KOPT-K1 (cell line): ENCODE results near the gene NTNG2.

ENCODE experiments used
- H3K27ac ChIP-seq: fragments of 200-600 bp; sonication (generic); 2 replicates; pipeline ENCODE4 v1.5.1; 2016; ENCODE audit warnings: antibody characterized with exemption, mild to moderate bottlenecking, low read depth, low read length; ENCODE audit not compliant: poor library complexity, severe bottlenecking
- H3K36me3 ChIP-seq: fragments of 200-600 bp; sonication (generic); 2 replicates; pipeline ENCODE4 v1.5.1; 2017; ENCODE audit warnings: antibody characterized with exemption, mild to moderate bottlenecking, low read length, moderate library complexity; ENCODE audit not compliant: insufficient read depth
- H3K9me3 ChIP-seq: fragments of 200-600 bp; sonication (generic); 2 replicates; pipeline ENCODE4 v1.5.1; 2017; ENCODE audit warnings: antibody characterized with exemption, low read length, mild to moderate bottlenecking; ENCODE audit not compliant: insufficient read depth, poor library complexity, severe bottlenecking

The NTNG2 gene

GRCh38 chr9:132197856-132198550, 36.1 kb downstream of the NTNG2 start:
- no peak overlapping the region for H3K27ac ChIP-seq
- H3K36me3 ChIP-seq: no peaks in the 10 kb centered on the region
- H3K9me3 ChIP-seq: peaks cover 8% of the 10 kb centered on the region

- Histone ChIP-seq H3K36me3 (no peaks in the 10 kb centered on the region), H3K27ac (no peak overlapping the region), H3K9me3 (peaks cover 8% of the 10 kb centered on the region)
Measured at GRCh38 chr9:132199056-132199455, 37.2 kb downstream of the NTNG2 start.

DNA sequence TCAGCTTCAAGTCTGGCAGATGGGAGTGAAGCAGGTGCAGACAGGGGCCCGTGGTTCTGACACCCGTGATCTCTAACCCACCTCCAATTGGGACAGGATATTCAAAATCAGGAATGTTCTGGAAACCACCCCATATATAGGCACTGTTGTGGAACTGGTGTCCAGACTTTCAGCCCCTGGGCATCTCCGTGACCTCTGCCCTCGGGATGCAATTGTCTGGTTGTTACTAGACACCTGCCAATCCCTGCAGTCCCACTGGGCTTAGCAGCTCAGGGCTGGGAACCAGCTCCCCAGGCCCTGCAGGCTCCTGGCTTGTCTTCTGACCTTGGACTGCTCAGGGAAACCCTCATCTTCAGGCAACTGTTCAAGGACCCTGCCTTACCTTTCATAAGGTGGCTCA, 38.8 kb downstream of the NTNG2 start:
- Histone ChIP-seq H3K9me3 (peaks cover 19% of the 10 kb centered on the region), H3K36me3 (no peaks in the 10 kb centered on the region), H3K27ac (no peak overlapping the region)

GRCh38 chr9:132201139-132201538, 39.3 kb downstream of the NTNG2 start:
- no peaks in the 10 kb centered on the region for H3K36me3 ChIP-seq
- H3K9me3 ChIP-seq: peaks cover 19% of the 10 kb centered on the region
- no peak overlapping the region for H3K27ac ChIP-seq

DNA sequence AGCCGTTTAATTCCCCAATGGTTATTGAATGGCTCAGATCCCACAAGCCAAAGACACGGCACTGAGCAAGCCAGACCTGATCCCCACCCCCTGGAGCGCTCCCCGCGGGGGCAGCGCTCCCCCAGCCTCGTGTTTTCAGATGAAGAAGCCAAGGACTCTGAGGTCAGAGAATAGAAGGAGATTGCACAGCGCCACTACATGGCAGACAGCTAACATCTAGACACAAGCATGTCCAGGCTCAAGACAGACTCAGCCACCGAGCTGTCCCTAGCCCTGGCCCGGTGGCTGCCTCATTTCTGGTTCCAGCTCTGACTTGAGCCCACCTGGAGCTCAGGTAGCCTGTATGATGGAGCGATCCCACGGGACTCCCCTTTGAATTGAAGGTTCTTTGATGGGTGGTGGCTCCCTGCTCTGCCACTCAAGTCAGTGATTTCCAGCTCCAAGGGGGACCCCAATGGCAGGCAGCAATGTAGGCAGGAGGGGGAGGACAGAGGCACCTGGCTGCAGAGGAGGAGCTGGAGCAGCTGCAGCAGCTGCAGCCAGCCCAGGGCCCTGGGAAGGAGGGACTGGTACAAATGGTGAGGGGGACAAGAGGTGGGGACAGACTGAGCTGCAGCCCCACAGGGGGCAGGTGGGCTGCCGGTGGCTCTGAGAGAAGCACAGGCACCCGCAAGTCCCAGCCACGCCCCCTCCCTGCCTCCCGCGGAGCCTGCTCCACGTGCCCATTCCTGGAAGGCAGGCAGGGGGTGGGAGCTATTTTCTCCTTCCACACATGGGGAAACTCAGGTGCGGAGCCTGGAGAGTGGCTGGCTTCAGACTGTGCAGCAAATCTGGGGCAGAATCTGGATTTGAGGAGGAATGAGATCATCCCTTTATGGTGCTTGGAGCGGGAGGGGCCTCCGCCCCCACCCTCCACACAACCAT, 40.2 kb downstream of the NTNG2 start:
- peaks cover 19% of the 10 kb centered on the region for H3K9me3 ChIP-seq
- no peak overlapping the region for H3K27ac ChIP-seq
- H3K36me3 ChIP-seq: no peaks in the 10 kb centered on the region

GRCh38 chr9:132204883-132205282, 43.0 kb downstream of the NTNG2 start:
- H3K27ac ChIP-seq: no peak overlapping the region
- peaks cover 11% of the 10 kb centered on the region for H3K9me3 ChIP-seq
- no peaks in the 10 kb centered on the region for H3K36me3 ChIP-seq

DNA sequence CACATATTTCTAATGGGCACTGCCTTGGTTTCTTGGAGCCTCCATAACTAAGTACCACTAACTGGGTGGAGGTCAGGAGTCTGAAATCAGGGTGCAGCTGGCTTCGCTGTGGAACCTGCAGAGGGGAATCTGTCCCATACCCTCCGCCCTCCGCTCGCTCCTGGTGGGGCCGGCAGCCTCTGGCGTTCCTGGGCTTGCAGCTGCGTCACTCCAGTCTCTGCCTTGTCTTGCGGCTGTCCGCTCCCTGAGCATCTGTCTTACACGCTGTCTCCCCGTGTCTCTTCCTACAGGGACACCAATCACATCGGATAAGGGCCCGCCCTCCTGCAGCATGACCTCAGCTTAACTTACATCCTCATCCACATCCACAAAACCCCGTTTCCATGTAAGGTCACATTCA, 45.4 kb downstream of the NTNG2 start:
- H3K9me3 ChIP-seq: peaks cover 11% of the 10 kb centered on the region
- H3K27ac ChIP-seq: no peak overlapping the region
- no peaks in the 10 kb centered on the region for H3K36me3 ChIP-seq

GRCh38 chr9:132207839-132208615, 46.2 kb downstream of the NTNG2 start:
- H3K36me3 ChIP-seq: no peaks in the 10 kb centered on the region
- no peak overlapping the region for H3K27ac ChIP-seq
- H3K9me3 ChIP-seq: peaks cover 11% of the 10 kb centered on the region

- Histone ChIP-seq H3K27ac (no peak overlapping the region), H3K9me3 (peaks cover 11% of the 10 kb centered on the region), H3K36me3 (no peaks in the 10 kb centered on the region)
Measured at GRCh38 chr9:132209228-132209627, 47.4 kb downstream of the NTNG2 start.

DNA sequence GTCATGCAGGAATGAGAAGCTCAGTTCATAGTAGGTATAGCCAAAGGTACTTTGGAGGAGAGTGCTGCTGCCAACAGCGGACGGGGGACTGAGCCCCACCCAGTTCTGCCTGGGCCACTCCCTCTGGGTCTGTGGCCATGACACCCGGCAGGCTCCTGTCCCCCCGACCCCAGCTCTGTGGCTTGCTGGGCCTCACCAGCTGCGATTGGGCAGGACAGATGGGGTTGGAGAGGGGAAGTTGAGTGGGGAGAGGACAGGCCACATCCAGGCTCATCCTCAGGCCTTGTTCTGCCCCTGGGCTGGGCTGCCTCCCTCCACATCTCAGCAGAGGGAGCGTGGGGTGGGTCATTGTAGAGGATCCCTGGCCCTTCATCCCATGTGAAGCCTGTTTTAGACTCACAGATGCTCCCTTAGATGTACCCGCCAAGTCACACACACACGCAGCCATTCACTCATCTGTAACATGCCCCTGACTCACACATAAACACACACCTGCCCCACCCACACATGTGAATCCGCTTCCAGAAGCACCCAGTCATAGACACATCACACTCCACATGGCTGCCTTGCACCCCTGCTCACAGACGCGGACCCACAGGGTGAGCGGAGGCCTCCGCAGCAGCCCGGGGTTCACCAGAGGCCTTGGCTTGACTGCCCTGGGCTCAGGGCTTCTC, 48.8 kb downstream of the NTNG2 start:
- H3K9me3 ChIP-seq: no peaks in the 10 kb centered on the region
- H3K36me3 ChIP-seq: no peaks in the 10 kb centered on the region

GRCh38 chr9:132211570-132211969, 49.7 kb downstream of the NTNG2 start:
- no peak overlapping the region for H3K27ac ChIP-seq
- no peaks in the 10 kb centered on the region for H3K9me3 ChIP-seq
- no peaks in the 10 kb centered on the region for H3K36me3 ChIP-seq

More for the DNA sequence above, 48.8 kb downstream of the NTNG2 start:
- no peak overlapping the region for H3K27ac ChIP-seq

- H3K9me3 ChIP-seq: no peaks in the 10 kb centered on the region
- H3K36me3 ChIP-seq: no peaks in the 10 kb centered on the region
- H3K27ac ChIP-seq: no peak overlapping the region
Measured at GRCh38 chr9:132214027-132214622, 52.3 kb downstream of the NTNG2 start.

DNA sequence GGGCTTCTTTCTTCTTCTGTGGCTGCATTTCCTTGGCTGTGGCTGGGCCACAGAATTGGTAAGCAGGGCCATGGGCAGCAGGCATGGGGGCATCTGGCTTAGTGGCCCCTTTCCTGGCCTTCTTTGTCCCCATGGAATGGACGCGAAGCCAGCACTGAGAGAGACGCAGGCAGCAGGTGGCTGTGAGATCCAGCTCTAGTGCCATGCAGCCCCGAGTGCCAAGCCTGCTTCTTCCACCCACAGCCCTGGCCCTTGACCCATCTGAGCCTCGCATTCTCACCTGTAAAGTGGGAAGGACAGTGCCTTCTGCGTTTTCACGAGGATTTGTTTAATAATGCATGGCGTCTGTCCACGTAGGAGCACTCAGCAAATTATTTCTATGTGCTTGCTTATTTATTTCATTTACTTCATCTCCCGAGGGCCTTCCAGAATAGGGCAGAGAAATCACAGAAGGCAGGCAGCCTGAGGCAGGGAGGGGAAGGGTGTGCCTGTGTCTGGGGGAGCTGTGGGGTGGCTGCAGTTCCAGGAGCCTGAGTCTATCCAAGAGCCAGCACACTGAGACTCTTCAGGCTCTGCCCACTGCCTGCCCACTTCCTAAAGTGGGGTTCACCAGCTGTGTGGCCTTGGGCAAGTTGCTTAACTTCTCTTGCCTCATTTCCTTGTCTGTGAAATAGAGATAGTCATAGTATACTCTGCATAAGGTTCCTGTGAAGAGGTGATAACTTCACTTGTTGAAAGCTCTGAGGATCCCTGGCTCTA, 55.2 kb downstream of the NTNG2 start:
- H3K27ac ChIP-seq: no peak overlapping the region
- no peaks in the 10 kb centered on the region for H3K9me3 ChIP-seq
- H3K36me3 ChIP-seq: no peaks in the 10 kb centered on the region

DNA sequence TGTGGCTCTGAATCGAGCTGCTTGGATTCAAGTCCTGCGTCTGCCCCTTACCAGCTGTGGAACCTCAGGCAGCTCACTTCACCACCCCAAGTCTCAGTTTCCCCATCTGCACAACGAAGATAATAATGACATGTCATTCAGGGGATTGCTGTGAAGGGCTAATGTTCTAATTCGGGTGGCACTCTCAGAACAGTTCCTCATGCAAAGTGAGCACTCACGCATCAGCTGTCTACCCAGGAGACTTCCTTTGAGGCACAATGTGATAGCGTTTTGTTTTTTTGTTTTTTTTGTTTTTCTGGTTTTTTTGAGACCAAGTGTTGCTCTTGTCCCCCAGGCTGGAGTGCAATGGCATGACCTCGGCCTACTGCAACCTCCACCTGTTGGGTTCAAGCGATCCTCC, 56.4 kb downstream of the NTNG2 start:
- no peaks in the 10 kb centered on the region for H3K9me3 ChIP-seq
- no peaks in the 10 kb centered on the region for H3K36me3 ChIP-seq
- no peak overlapping the region for H3K27ac ChIP-seq
